AG04450 (cell line): ENCODE measurements around the gene ZC3H4. TPM values are rescaled to one million over a fixed set of nuclear protein-coding genes. Genes with fewer than 3 reads are reported as not detected.

Experiments
- CTCF ChIA-PET: fragments of 300-600, 350-600 bp; formaldehyde crosslinking; extraction: SDS; loops from one replicate; lab custom pipeline; 2022; ENCODE audit warnings: antibody characterized with exemption, inconsistent platforms; lab: Charles Lee
- POLR2A ChIA-PET: fragments of 350-600 bp; formaldehyde crosslinking; extraction: SDS; loops from one replicate; lab custom pipeline; 2021; ENCODE audit warnings: antibody characterized with exemption, inconsistent platforms; lab: Yijun Ruan, JAX
- DNase-seq: peaks from one replicate; pipeline ENCODE4 v3.0.0-alpha.2; 2011; ENCODE audit warnings: low read depth, low spot score
- H3K27ac ChIP-seq: one replicate; pipeline ENCODE4 v1.5.1; 2012; ENCODE audit warnings: low read depth, low read length, control low read depth
- H3K27me3 ChIP-seq: one replicate; pipeline ENCODE4 v1.6.0; 2012; ENCODE audit warnings: low read length; ENCODE audit not compliant: control insufficient read depth, insufficient read depth
- H3K4me3 ChIP-seq: 2 replicates; pipeline ENCODE4 v1.5.1; 2011; ENCODE audit warnings: mild to moderate bottlenecking, low read depth, low read length, control low read depth
- H3K9me3 ChIP-seq: 2 replicates; pipeline ENCODE4 v1.5.1; 2012; ENCODE audit warnings: low read length; ENCODE audit not compliant: control insufficient read depth, insufficient read depth
- polyA plus RNA-seq: library from polyadenylated mRNA; depleted of rRNA; stranded (reverse); fragments of >200 nt; gene quantifications from 2 replicates; pipeline ENCODE4 v1.2.3, GENCODE V29; 2011
- TF ChIP-seq, protein P1 (sequence below): IDR thresholded peaks from 2 replicates; pipeline ENCODE4 v1.5.1; 2011; ENCODE audit warnings: low read depth, low read length, control low read depth, inconsistent platforms

The ZC3H4 gene
- polyA plus RNA-seq, 1 experiment, result 4.9 TPM

DNA sequence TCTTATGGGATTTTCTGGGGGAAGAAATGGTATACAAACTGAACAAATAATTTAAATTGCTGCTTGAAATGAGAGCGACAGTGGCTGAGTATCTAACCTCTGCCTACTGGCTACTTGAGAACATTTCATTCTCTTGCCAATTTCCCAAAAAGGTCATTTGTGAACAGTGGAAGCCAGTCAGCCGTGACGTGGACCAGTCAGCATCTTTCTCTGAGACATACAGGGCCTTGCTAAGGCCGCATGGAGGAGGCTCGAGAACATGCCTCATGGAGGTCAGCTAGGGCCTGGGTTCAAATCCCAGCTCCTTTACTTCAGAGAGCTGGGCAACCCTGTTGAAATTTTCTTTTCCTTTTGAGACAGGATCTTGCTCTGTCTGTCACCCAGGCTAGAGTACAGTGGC lies 20.3 kb downstream of the ZC3H4 start:
- ChIA-PET CTCF (interaction anchor here (0.5 kb wide), 1 partner anchor 57 kb away, joined by 3 read pairs; no protein-coding TSS in a partner anchor), POLR2A (no interaction called here)
- Histone ChIP-seq H3K27ac (no peak overlapping the region), H3K27me3 (no peaks in the 10 kb centered on the region), H3K4me3 (no peak overlapping the region), H3K9me3 (no peaks in the 10 kb centered on the region)
- no peak for DNase-seq
- TF ChIP-seq, protein P1, sequence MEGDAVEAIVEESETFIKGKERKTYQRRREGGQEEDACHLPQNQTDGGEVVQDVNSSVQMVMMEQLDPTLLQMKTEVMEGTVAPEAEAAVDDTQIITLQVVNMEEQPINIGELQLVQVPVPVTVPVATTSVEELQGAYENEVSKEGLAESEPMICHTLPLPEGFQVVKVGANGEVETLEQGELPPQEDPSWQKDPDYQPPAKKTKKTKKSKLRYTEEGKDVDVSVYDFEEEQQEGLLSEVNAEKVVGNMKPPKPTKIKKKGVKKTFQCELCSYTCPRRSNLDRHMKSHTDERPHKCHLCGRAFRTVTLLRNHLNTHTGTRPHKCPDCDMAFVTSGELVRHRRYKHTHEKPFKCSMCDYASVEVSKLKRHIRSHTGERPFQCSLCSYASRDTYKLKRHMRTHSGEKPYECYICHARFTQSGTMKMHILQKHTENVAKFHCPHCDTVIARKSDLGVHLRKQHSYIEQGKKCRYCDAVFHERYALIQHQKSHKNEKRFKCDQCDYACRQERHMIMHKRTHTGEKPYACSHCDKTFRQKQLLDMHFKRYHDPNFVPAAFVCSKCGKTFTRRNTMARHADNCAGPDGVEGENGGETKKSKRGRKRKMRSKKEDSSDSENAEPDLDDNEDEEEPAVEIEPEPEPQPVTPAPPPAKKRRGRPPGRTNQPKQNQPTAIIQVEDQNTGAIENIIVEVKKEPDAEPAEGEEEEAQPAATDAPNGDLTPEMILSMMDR, result no peak

DNA sequence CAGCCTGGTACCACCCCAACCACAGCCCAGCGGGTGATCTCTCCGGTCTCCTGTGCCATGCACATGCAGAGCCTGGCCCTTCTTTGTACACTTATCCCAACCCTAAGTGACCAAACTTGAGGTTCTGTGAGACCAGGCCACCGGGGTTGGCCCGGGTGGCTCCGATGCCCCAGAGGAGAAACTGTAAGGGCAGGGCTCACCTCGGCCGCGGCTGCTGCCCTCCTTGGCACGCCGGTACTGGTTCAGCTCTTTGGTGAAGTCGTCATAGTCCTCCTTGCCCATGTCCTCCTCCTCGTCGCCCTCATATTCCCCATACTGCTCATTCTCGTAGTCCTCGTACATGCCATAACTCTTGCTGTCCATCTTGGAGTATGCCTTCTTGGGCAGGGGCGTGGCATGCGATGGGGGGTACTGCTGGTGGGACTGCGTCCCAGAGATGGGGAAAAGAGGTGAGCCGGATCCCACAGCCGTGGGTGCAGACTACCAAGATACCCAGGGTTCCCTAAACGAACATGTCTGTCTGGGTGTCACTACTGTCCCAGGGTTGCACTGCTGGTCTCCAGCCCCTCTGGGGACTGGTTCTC lies 23.7 kb downstream of the ZC3H4 start:
- POLR2A ChIA-PET, result no interaction called here
- TF ChIP-seq, protein P1, result no peak
- no peak for DNase-seq
- no peaks in the 10 kb centered on the region for H3K27me3 ChIP-seq
- no peaks in the 10 kb centered on the region; the same call in 1 of the 2 replicates for H3K9me3 ChIP-seq
- H3K27ac ChIP-seq, result no peak overlapping the region
- H3K4me3 ChIP-seq, result no peak overlapping the region
- CTCF ChIA-PET, result no interaction called here

DNA sequence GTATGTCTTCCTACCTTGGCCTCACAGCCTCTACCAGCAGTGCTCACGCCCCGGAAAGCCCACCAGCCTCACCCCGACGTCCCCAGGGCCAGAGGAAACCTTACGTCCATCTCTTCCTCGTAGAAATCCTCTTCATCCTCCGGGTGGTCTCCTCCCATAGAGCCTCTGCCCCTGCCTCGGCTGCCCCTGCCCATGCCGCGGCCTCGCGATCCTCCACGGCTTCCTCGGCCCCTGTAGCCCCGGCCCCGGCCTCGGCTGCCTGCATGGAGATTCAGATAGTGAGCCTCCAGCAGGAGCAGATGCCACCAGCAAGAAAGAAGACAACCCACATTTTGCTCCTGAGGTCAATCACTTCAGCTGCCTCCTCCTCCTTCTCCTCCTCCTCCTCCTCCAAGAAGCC lies 27.3 kb downstream of the ZC3H4 start:
- no peak overlapping the region for H3K27ac ChIP-seq
- CTCF ChIA-PET, result no interaction called here

DNA sequence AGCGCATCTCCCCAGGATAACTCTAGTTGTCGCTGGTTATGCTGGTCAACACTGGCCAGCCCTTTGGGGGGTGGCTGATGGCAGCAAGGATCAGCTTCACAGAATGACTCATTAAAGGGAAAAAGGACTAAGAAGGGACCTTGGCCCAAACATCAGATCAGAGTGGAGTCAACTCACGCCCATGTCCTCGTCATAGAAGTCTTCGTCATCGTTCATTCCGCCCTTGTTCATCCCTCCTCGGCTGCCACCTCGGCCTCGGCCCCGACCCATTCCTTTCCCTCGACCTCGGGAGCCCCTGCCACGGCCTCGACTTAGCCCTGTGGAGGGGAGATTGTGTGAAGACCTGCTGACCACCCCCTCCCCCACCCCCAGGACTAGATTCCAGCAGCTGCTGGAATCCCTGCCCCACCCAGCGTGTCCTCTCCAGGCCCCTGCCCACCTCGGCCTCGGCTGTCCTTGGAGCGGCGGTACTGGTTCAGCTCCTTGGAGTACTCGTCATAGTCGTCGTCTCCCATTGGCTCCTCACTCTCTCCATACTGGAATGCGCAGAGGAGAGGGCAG lies 28.6 kb downstream of the ZC3H4 start:
- CTCF ChIA-PET, result interaction anchor here (0.6 kb wide), 1 partner anchor 46 kb away, joined by 5 read pairs; the partner anchor contains the start of gene SAE1
- no peaks in the 10 kb centered on the region for H3K27me3 ChIP-seq
- H3K4me3 ChIP-seq, result no peak overlapping the region
- no peak for DNase-seq
- no peaks in the 10 kb centered on the region; the same call in 1 of the 2 replicates for H3K9me3 ChIP-seq
- POLR2A ChIA-PET, result no interaction called here
- H3K27ac ChIP-seq, result no peak overlapping the region
- TF ChIP-seq, protein P1, result no peak

More for the DNA sequence above, 27.3 kb downstream of the ZC3H4 start:
- no peak for DNase-seq
- Histone ChIP-seq H3K9me3 (no peaks in the 10 kb centered on the region; the same call in 1 of the 2 replicates), H3K4me3 (no peak overlapping the region), H3K27me3 (no peaks in the 10 kb centered on the region)
- TF ChIP-seq, protein P1, result no peak
- POLR2A ChIA-PET, result interaction anchor here (0.8 kb wide), 1 partner anchor 36 kb away, joined by 3 read pairs; no protein-coding TSS in a partner anchor

DNA sequence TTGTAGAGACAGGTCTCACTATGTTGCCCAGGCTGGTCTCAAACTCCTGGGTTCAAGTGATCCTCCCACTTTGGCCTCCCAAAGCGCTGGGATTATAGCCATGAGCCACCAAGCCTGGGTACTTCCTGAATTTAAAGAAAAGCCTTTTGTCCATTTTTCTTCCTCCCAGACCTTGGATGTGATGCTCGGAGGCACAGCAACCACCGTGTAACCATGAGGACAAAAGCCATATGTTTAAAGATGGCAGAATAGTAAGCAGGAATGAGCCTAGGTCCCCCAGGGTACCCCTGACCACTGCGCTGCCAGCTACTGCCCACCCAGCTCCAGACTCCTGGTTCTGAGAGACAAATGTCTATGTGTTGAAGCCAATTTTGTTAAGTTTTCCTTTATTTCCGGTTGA lies 31.1 kb downstream of the ZC3H4 start:
- no peak for DNase-seq
- TF ChIP-seq, protein P1, result no peak
- H3K27me3 ChIP-seq, result no peaks in the 10 kb centered on the region
- H3K9me3 ChIP-seq, result no peaks in the 10 kb centered on the region; the same call in 1 of the 2 replicates
- H3K4me3 ChIP-seq, result no peak overlapping the region
- POLR2A ChIA-PET, result interaction anchor here (0.8 kb wide), 1 partner anchor 49 kb away, joined by 6 read pairs; no protein-coding TSS in a partner anchor
- CTCF ChIA-PET, result no interaction called here
- H3K27ac ChIP-seq, result no peak overlapping the region
